ENCODE results near the gene WASL.

- TF ChIP-seq SP1 (CRISPR knock-in tag; conservative IDR thresholded peaks at IDR 0.05) (no peak), CREB1 (CRISPR knock-in tag; IDR thresholded peaks at IDR 0.05) (no peak), CTCF (IDR thresholded peaks at IDR 0.05) (no peak), MAX (CRISPR knock-in tag; IDR thresholded peaks at IDR 0.05) (no peak)
Observed at GRCh38 chr7:123747620-123748141, 1.1 kb downstream of the WASL start.
